HepG2 (cell line): Measurements from ENCODE around the gene FITM1. TPM values are rescaled to one million over a fixed set of nuclear protein-coding genes. Genes with fewer than 3 reads are reported as not detected.

Experiments
- AFF4 ChIP-seq: sonication (generic); formaldehyde crosslinking; IDR thresholded peaks from 2 replicates; pipeline ENCODE4 v1.4.0; 2020; ENCODE audit warnings: missing genetic modification reagents
- ATF7 ChIP-seq, 2 experiments: fragments of 450-650 bp in 1 of 2; sonication (generic) in 1 of 2; formaldehyde crosslinking in 1 of 2; IDR thresholded peaks; 2 replicates each; pipeline versions ENCODE4 v1.4.0 to v1.6.1; 2016 to 2020; ENCODE audit warnings: antibody characterized with exemption in 1 of 2, mild to moderate bottlenecking in 1 of 2, missing genetic modification reagents in 1 of 2
- CTCF ChIP-seq: sonication (generic); formaldehyde crosslinking; IDR thresholded peaks from 2 replicates; pipeline ENCODE4 v1.5.0; 2020; ENCODE audit warnings: mild to moderate bottlenecking, missing genetic modification reagents, moderate library complexity
- E2F2 ChIP-seq: sonication (generic); formaldehyde crosslinking; IDR thresholded peaks from 2 replicates; pipeline ENCODE4 v1.4.0; 2020; ENCODE audit warnings: missing genetic modification reagents, borderline replicate concordance
- ELF1 ChIP-seq: sonication (generic); formaldehyde crosslinking; IDR thresholded peaks from 2 replicates; pipeline ENCODE4 v1.4.0; 2020; ENCODE audit warnings: missing genetic modification reagents
- ISX ChIP-seq: sonication (generic); formaldehyde crosslinking; conservative IDR thresholded peaks from 2 replicates; pipeline ENCODE4 v1.5.0; 2020; ENCODE audit warnings: missing genetic modification reagents
- KDM5B ChIP-seq: sonication (generic); formaldehyde crosslinking; IDR thresholded peaks from 2 replicates; pipeline ENCODE4 v1.4.0; 2020; ENCODE audit warnings: missing genetic modification reagents, mild to moderate bottlenecking, borderline replicate concordance
- RARA ChIP-seq: IDR thresholded peaks from 2 replicates; pipeline ENCODE4 v1.6.1; 2016; ENCODE audit warnings: missing genetic modification reagents, missing compliant biosample characterization
- SMYD3 ChIP-seq: sonication (generic); formaldehyde crosslinking; IDR thresholded peaks from 2 replicates; pipeline ENCODE4 v1.8.1; 2023; ENCODE audit warnings: mild to moderate bottlenecking, missing genetic modification reagents
- TCF7 ChIP-seq: sonication (generic); IDR thresholded peaks from 2 replicates; pipeline ENCODE4 v1.6.1; 2016; ENCODE audit warnings: antibody characterized with exemption, low read depth
- THAP7 ChIP-seq: sonication (generic); formaldehyde crosslinking; IDR thresholded peaks from 2 replicates; pipeline ENCODE4 v1.8.1; 2023; ENCODE audit warnings: mild to moderate bottlenecking, missing genetic modification reagents
- USF2 ChIP-seq, 2 experiments: sonication (generic) in 1 of 2; formaldehyde crosslinking in 1 of 2; IDR thresholded peaks; 2 replicates each; pipeline versions ENCODE4 v1.5.1 to v1.6.1; 2011 to 2020; ENCODE audit warnings: borderline replicate concordance in 1 of 2, low read depth in 1 of 2, low read length in 1 of 2, mild to moderate bottlenecking in 1 of 2, missing genetic modification reagents in 1 of 2, moderate library complexity in 1 of 2
- XRCC5 ChIP-seq: fragments of 200-400 bp; formaldehyde crosslinking; optimal IDR thresholded peaks from 2 replicates; pipeline ENCODE3; 2017; ENCODE audit warnings: mild to moderate bottlenecking, low read length
- ZBTB21 ChIP-seq: sonication (generic); formaldehyde crosslinking; IDR thresholded peaks from 2 replicates; pipeline ENCODE4 v1.4.0; 2020; ENCODE audit warnings: missing genetic modification reagents
- polyA plus RNA-seq, 8 experiments: library from polyadenylated mRNA; depleted of rRNA in 3 of 8; stranded (reverse) in 7 of 8; unstranded in 1 of 8; fragments of >200 nt; fragmentation: Illumina TruSeq in 4 of 8; extraction: Trizol in 4 of 8; gene quantifications; 2 replicates each; pipeline versions ENCODE4 v1.2.1 to v1.2.3, GENCODE V29; 2011 to 2016; ENCODE audit warnings: low read depth in 4 of 8, missing spikeins in 1 of 8, mixed read lengths in 1 of 8; ENCODE audit not compliant: insufficient read depth in 1 of 8
- total RNA-seq, 5 experiments: library from RNA; depleted of rRNA; stranded (reverse); fragments of >200 nt; fragmentation: Illumina TruSeq; extraction: Trizol; gene quantifications; 2 replicates each; pipeline ENCODE4 v1.2.3, GENCODE V29; 2016; ENCODE audit warnings: low read depth in 1 of 5
- TF ChIP-seq, protein P1 (sequence below): IDR thresholded peaks from 2 replicates; pipeline ENCODE4 v1.6.1; 2018; ENCODE audit warnings: missing genetic modification reagents, mild to moderate bottlenecking, missing compliant biosample characterization

The FITM1 gene
- total and polyA plus RNA-seq, 2 of the 13 experiments (the other 11 are each of a cell fraction or from before 2014, with no cell fraction given), result 2.7 to 5.8 TPM

- TF ChIP-seq USF2 (IDR thresholded peaks at IDR 0.05; ENCODE audit: low read depth, low read length), result peak; percentile 98
- no peak for TF ChIP-seq USF2 (CRISPR knock-in tag; IDR thresholded peaks at IDR 0.05; ENCODE audit: borderline replicate concordance)
- TF ChIP-seq AFF4 (CRISPR knock-in tag), result peak; percentile 99
- TF ChIP-seq XRCC5, result peak; percentile 95
- peak; percentile 91; the same call in 1 of the 2 replicates for TF ChIP-seq SMYD3 (CRISPR knock-in tag)
- peak; percentile 87 for TF ChIP-seq ELF1 (CRISPR knock-in tag)
- TF ChIP-seq ATF7 (IDR thresholded peaks at IDR 0.05), result no peak
- TF ChIP-seq ATF7 (CRISPR knock-in tag; IDR thresholded peaks at IDR 0.05), result peak; percentile 95; the same call in 1 of the 2 replicates
- peak; percentile 97; the same call in 1 of the 2 replicates for TF ChIP-seq KDM5B
- TF ChIP-seq THAP7 (CRISPR knock-in tag), result peak; percentile 98
- TF ChIP-seq E2F2 (CRISPR knock-in tag), result no peak
- peak; percentile 49 for TF ChIP-seq CTCF (CRISPR knock-in tag)
- no peak for TF ChIP-seq ISX (CRISPR knock-in tag)
- peak; percentile 98 for TF ChIP-seq RARA (CRISPR knock-in tag)
- TF ChIP-seq, protein P1, sequence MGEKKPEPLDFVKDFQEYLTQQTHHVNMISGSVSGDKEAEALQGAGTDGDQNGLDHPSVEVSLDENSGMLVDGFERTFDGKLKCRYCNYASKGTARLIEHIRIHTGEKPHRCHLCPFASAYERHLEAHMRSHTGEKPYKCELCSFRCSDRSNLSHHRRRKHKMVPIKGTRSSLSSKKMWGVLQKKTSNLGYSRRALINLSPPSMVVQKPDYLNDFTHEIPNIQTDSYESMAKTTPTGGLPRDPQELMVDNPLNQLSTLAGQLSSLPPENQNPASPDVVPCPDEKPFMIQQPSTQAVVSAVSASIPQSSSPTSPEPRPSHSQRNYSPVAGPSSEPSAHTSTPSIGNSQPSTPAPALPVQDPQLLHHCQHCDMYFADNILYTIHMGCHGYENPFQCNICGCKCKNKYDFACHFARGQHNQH (CRISPR knock-in tag), result peak; percentile 98
- peak; percentile 30; the same call in 1 of the 2 replicates for TF ChIP-seq TCF7
- TF ChIP-seq ZBTB21, result peak; percentile 78
Observed at GRCh38 chr14:24095271-24096068, 35.0 kb upstream of the FITM1 start (continued).
